Tibial nerve (tissue), 4 donors: ENCODE data around the gene THBS2. TPM values are rescaled to one million over a fixed set of nuclear protein-coding genes. Genes with fewer than 3 reads are reported as not detected.
A peak's percentile ranks its signal among the peaks of the same experiment; 100 is the strongest.

Experiments used
- DNase-seq, 2 donors: peaks; one replicate each; pipeline ENCODE4 v3.0.0-alpha.2; 2019; ENCODE audit warnings: low spot score in 2 of 2
- H3K27ac ChIP-seq, 4 donors: fragments of 200-600 bp; sonication (generic) in 3 of 4; one replicate each; pipeline ENCODE4 v1.5.1; 2017 to 2019; ENCODE audit warnings: mild to moderate bottlenecking in 1 of 4
- H3K27me3 ChIP-seq, 2 donors: fragments of 200-600 bp; sonication (generic) in 1 of 2; one replicate each; pipeline versions ENCODE4 v1.5.1 to v1.6.0; 2017 to 2019
- H3K36me3 ChIP-seq, 3 donors: fragments of 200-600 bp; sonication (generic); one replicate each; pipeline ENCODE4 v1.5.1; 2018 to 2019
- H3K4me1 ChIP-seq, 4 donors: fragments of 200-600 bp; sonication (generic) in 3 of 4; one replicate each; pipeline ENCODE4 v1.5.1; 2017 to 2019
- H3K4me3 ChIP-seq, 4 donors: fragments of 200-600 bp; sonication (generic) in 3 of 4; one replicate each; pipeline ENCODE4 v1.5.1; 2017 to 2019; ENCODE audit warnings: mild to moderate bottlenecking in 1 of 4, moderate library complexity in 1 of 4
- H3K9me3 ChIP-seq, 4 donors: fragments of 200-600 bp; sonication (generic) in 3 of 4; one replicate each; pipeline ENCODE4 v1.5.1; 2017 to 2019
- EP300 ChIP-seq, 2 donors: sonication (generic); formaldehyde crosslinking; IDR thresholded peaks; one replicate each; pipeline ENCODE4 v1.6.1; 2017; ENCODE audit warnings: antibody characterized with exemption in 2 of 2, mild to moderate bottlenecking in 1 of 2
- POLR2A ChIP-seq, 2 donors: fragments of 450-650 bp; IDR thresholded peaks; one replicate each; pipeline ENCODE4 v1.6.1; 2017; ENCODE audit warnings: antibody characterized with exemption in 2 of 2, mild to moderate bottlenecking in 2 of 2, moderate library complexity in 2 of 2
- WGBS, 2 donors: methylation state at CpG; one replicate each; pipeline ENCODE4 v1.1.5; 2018; 5-methylcytosine and 5-hydroxymethylcytosine counted together
- total RNA-seq, 4 donors: library from RNA; depleted of rRNA; stranded (reverse); fragments of >200 nt; gene quantifications; one replicate each; pipeline ENCODE4 v1.1.0, GENCODE V29; 2016
- TF ChIP-seq, protein P1 (sequence below), 5 experiments: fragments of 200-600 bp in 3 of 5; fragments of 450-650 bp in 2 of 5; sonication (generic) in 3 of 5; IDR thresholded peaks; one replicate each; pipeline ENCODE4 v1.5.1; 2016 to 2019; ENCODE audit warnings: antibody characterized with exemption in 5 of 5, mild to moderate bottlenecking in 3 of 5, moderate library complexity in 2 of 5

THBS2 gene
- total RNA-seq, 4 donors from 2014 or later = 39.5 to 107 (median 82.7) TPM

DNA sequence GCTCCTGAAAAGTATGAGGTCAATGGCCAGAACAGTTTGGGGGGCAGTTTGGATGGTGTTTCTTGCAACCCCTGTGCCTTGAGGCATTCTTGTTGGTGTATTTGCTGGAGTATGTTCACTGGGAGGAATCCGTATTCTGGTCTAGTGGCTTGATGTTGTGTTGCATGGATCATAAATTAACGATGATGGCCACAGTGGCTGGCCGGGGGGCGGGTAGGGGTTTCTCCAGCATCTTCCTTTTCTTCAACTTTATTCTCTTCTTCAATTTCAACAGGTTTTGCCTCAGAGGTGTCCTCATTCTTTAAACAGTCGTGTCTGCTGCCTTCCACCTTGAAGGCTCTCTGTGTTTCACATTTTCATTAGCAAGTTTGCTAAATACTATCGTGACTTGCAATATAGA lies 43.0 kb upstream of the THBS2 start:
- Histone ChIP-seq H3K9me3 (peaks cover 0 to 6% (median 3%) of the 10 kb centered on the region in 4 donors), H3K27me3 (no peaks in the 10 kb centered on the region), H3K4me1 (peaks cover 0 to 20% (median 3%) of the 10 kb centered on the region in 4 donors), H3K27ac (no peak overlapping the region), H3K36me3 (no peaks in the 10 kb centered on the region), H3K4me3 (no peak overlapping the region)
- no peak for DNase-seq
- 58 to 59% methylated on average over 6 of the region's 6 CpGs for WGBS, 2 donors
- TF ChIP-seq POLR2A (IDR thresholded peaks at IDR 0.05) (no peak), EP300 (IDR thresholded peaks at IDR 0.05) (no peak)
- TF ChIP-seq, protein P1, sequence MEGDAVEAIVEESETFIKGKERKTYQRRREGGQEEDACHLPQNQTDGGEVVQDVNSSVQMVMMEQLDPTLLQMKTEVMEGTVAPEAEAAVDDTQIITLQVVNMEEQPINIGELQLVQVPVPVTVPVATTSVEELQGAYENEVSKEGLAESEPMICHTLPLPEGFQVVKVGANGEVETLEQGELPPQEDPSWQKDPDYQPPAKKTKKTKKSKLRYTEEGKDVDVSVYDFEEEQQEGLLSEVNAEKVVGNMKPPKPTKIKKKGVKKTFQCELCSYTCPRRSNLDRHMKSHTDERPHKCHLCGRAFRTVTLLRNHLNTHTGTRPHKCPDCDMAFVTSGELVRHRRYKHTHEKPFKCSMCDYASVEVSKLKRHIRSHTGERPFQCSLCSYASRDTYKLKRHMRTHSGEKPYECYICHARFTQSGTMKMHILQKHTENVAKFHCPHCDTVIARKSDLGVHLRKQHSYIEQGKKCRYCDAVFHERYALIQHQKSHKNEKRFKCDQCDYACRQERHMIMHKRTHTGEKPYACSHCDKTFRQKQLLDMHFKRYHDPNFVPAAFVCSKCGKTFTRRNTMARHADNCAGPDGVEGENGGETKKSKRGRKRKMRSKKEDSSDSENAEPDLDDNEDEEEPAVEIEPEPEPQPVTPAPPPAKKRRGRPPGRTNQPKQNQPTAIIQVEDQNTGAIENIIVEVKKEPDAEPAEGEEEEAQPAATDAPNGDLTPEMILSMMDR (IDR thresholded peaks at IDR 0.05) = no peak

GRCh38 chr6:169296170-169296569 lies 42.5 kb upstream of the THBS2 start:
- H3K4me1 ChIP-seq = peaks cover 0 to 22% (median 3%) of the 10 kb centered on the region in 4 donors
- H3K9me3 ChIP-seq = peaks cover 0 to 6% (median 3%) of the 10 kb centered on the region in 4 donors
- 77 to 89% methylated on average over 1 of the region's 1 CpG for WGBS, 2 donors
- DNase-seq = no peak
- TF ChIP-seq EP300 (IDR thresholded peaks at IDR 0.05) = no peak
- TF ChIP-seq POLR2A (IDR thresholded peaks at IDR 0.05) = no peak
- TF ChIP-seq, protein P1 (IDR thresholded peaks at IDR 0.05) = no peak
- H3K27me3 ChIP-seq = no peaks in the 10 kb centered on the region
- H3K36me3 ChIP-seq = no peaks in the 10 kb centered on the region
- no peak overlapping the region for H3K27ac ChIP-seq
- H3K4me3 ChIP-seq = no peak overlapping the region

DNA sequence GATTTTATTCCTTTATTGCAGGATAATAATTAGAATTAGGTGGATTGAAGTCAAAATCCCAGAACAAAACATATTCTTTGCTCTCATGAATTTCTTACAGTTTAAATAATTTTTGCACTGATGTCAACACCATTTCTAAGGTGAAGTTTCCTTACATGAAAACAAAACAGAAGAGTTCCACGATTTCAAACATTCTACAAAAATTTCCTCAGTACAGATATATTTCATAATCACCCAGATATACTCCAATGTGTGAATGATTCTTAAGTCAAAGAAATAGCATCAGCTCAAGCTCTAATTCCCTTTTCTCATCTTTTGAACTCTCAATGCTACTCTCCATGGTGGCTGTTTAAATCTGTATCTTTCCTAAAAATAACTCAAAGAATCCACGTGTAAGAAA lies 39.5 kb upstream of the THBS2 start:
- no peak for DNase-seq
- Histone ChIP-seq H3K36me3 (no peaks in the 10 kb centered on the region), H3K27me3 (no peaks in the 10 kb centered on the region), H3K27ac (peak overlapping the region in 3 of 4 donors; percentile 19 to 86 (median 81)), H3K4me3 (no peak overlapping the region), H3K4me1 (peaks cover 0 to 36% (median 3%) of the 10 kb centered on the region in 4 donors), H3K9me3 (peaks cover 0 to 6% (median 0%) of the 10 kb centered on the region in 4 donors)
- 20 to 31% methylated on average over 2 of the region's 2 CpGs for WGBS, 2 donors
- TF ChIP-seq POLR2A (IDR thresholded peaks at IDR 0.05) (no peak), EP300 (IDR thresholded peaks at IDR 0.05) (no peak)
- TF ChIP-seq, protein P1 (IDR thresholded peaks at IDR 0.05) = no peak

DNA sequence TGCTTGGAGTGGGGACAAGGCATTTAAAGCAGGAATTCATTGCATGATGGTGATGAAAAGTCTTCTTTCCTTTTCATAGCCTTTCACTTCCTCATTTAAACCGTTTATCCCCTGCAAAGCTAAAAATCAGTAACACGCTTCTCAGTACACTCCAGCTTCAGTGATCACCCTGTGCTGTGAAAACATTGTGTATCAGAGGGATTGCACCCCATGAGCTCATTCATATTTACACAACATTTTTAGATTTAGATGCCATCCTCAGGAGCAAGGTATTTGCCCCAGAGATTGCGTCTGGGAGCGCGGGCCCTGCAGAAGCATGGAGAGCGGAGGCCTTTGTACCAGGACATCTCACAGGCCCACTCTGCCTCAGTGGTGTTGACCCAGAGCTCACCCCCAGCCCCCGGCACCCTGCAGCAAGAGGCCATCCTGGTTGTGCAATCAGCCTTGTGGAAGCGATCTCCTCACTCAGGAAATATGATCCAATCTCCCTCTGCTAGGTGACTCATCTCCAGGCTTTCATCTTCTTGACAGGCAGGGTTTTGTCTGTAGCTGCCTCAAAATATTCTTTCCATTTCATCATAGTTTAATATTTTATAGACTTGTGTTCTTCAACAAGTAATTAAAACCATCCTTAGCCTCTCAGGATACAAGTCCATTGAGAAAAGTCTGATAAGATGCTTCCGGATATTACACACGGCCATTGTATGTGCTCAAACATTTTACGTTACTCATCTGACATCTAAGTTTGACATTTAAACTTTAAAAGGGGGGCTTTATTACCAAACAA lies 38.9 kb upstream of the THBS2 start:
- DNase-seq = peak; percentile 43 to 69
- peaks cover 0 to 6% (median 0%) of the 10 kb centered on the region in 4 donors for H3K9me3 ChIP-seq
- peaks cover 0 to 39% (median 3%) of the 10 kb centered on the region in 4 donors for H3K4me1 ChIP-seq
- 45 to 46% methylated on average over 11 of the region's 11 CpGs for WGBS, 2 donors
- no peak overlapping the region for H3K4me3 ChIP-seq
- H3K27ac ChIP-seq = peak overlapping the region in 3 of 4 donors; percentile 19 to 86 (median 81)
- no peaks in the 10 kb centered on the region for H3K36me3 ChIP-seq
- no peaks in the 10 kb centered on the region for H3K27me3 ChIP-seq
- TF ChIP-seq, protein P1 (IDR thresholded peaks at IDR 0.05) = no peak
- TF ChIP-seq EP300 (IDR thresholded peaks at IDR 0.05) (peak in 1 of 2 donors; percentile 82), POLR2A (IDR thresholded peaks at IDR 0.05) (no peak)

GRCh38 chr6:169291646-169292337 lies 38.1 kb upstream of the THBS2 start:
- Histone ChIP-seq H3K36me3 (no peaks in the 10 kb centered on the region), H3K4me1 (peaks cover 0 to 39% (median 3%) of the 10 kb centered on the region in 4 donors), H3K4me3 (no peak overlapping the region), H3K27me3 (no peaks in the 10 kb centered on the region), H3K27ac (peak overlapping the region in 2 of 4 donors; percentile 81 to 86), H3K9me3 (peaks cover 0 to 6% (median 0%) of the 10 kb centered on the region in 4 donors)
- TF ChIP-seq, protein P1 (IDR thresholded peaks at IDR 0.05) = no peak
- TF ChIP-seq EP300 (IDR thresholded peaks at IDR 0.05) = no peak
- no peak for TF ChIP-seq POLR2A (IDR thresholded peaks at IDR 0.05)
- DNase-seq = no peak
- 76 to 83% methylated on average over 14 of the region's 14 CpGs for WGBS, 2 donors
